HUDEP-2 (cell line): ENCODE results near the gene AMN.

ENCODE experiments used
- DNase-seq, 76 experiments: peaks; one replicate each; lab custom pipeline; 2025; ENCODE audit not compliant: unreplicated experiment in 76 of 76; lab: John Stamatoyannopoulos, UW

AMN gene

DNA sequence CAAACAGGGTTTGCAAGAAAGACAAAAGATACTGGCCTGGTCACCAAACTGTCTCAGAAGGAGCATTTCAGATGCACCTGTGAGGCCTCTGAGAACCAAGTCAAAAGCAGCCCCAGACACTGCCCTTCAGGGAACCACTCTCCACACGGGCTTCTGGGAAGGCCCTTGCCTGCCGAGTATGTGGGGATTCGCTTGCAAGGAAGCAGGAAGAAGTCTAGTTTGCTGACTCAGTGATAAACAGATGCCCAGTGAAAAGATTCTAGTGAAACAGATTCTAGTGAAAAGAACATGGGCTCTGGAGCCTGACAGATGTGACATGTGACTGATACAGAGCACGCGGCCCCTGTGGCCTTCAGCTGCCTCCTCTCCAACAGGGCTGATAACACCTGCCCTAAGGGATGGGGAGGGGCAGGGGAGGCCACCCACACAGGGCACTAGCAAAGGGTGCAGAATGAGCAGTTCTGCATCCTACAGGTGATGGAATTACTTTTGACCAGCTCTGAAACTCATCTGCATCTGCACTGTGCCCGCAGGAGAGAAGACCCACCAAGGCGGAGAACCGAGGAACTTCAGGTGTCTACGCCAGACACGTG, 19.1 kb downstream of the AMN start:
- DNase-seq = peak in 3 of 76 experiments; percentile 10 to 23 (median 21)

GRCh38 chr14:102942069-102942468, 19.6 kb downstream of the AMN start:
- DNase-seq = no peak

DNA sequence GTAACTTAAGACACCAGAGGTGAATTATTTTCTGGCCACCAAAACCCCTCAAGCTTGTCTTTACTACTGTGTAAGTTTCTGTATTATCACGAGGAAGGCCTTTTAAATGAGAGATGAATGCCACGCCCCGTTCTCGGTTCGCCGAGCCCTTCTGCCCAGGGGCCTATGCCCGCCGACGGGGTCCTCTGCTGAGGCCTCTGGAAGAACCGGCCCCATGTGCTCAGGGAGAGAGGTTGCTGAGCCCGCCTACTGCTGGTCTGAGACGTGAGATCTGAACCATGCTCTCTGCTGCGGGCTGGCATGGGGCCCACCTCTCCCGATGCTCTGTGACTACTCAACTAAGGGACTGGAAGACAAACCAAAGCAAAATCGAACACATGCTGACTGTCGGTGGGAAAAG, 21.0 kb downstream of the AMN start:
- no peak for DNase-seq

GRCh38 chr14:102943979-102944378, 21.5 kb downstream of the AMN start:
- no peak for DNase-seq

- no peak for DNase-seq
Measured at GRCh38 chr14:102944448-102945330, 22.2 kb downstream of the AMN start.

DNA sequence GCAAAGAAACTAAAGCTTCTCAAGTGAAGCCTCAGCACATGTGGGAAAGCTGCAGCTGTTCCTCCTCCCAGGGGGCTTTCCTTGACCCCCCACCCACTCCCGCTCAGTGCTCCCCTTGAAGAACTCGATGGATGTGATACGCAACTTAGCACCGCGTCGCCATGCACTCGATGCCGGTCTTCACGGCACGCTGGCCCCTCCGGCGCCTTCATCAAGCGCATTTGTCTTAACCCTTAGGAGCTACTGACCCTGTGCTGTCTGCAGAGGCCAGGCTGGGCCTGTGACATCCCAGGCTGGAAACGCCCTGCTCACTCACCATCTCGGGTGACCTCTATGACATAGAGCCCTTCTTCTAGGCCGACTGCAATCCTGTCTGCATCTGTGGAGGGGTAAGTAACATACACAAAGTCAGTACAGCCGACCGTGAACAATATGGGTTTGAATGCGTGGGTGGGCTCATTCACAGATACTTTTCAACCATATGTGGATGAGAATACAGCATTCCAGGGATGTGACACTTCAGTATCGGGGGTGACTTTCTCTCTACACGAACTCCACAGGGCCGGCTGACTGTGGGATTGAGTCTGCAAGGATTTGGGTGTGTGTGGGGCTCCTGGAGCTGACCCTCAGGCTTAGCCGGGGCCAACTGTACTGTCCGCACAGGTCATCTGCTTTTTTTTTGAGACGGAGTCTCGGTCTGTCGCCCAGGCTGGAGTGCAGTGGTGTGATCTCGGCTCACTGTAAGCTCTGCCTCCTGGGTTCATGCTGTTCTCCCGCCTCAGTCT, 23.1 kb downstream of the AMN start:
- DNase-seq = no peak

GRCh38 chr14:102947321-102948103, 25.0 kb downstream of the AMN start:
- DNase-seq = no peak

DNA sequence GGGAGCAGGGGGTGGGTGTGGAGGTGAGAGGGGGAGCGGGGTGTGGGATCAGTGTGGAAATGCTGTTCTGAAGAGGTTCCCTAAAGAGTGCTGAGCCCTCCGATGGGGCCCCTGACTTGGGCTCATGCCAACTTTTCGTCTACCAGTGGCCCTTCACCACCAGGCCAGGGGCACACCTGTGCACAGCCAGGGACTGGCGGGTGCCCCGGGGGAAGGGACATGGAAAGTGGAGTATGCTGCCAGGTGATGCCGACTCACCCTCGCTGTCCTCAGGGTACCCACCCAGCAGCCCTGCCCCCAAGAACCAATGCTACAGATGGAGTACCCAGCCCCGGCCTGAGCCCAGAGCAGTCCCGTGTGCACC, 26.2 kb downstream of the AMN start:
- no peak for DNase-seq

GRCh38 chr14:102949062-102949800, 26.8 kb downstream of the AMN start:
- no peak for DNase-seq

- no peak for DNase-seq
Measured at GRCh38 chr14:102949801-102950451, 27.5 kb downstream of the AMN start.

DNA sequence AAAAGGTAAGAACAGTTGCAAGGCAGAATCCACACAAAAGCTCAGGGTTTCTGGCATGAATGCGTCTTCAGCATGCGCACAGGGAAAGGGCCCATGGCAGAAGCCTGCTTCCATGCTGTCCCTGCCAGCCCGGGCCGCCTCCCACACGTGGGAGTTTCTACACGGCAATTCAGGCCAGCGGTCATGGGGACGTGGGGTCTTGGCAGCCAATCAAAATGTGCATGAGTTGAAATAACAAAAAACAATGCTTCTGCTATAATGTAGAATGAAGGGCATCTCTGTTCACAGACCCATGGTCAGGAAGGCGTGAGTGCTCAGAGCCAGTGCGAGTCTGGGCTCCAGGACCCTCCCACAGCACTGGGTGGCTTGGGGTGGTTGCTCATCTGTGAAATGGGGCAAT, 28.6 kb downstream of the AMN start:
- no peak for DNase-seq

GRCh38 chr14:102951799-102952198, 29.3 kb downstream of the AMN start:
- no peak for DNase-seq

- no peak for DNase-seq
Measured at GRCh38 chr14:102952276-102952675, 29.8 kb downstream of the AMN start.

DNA sequence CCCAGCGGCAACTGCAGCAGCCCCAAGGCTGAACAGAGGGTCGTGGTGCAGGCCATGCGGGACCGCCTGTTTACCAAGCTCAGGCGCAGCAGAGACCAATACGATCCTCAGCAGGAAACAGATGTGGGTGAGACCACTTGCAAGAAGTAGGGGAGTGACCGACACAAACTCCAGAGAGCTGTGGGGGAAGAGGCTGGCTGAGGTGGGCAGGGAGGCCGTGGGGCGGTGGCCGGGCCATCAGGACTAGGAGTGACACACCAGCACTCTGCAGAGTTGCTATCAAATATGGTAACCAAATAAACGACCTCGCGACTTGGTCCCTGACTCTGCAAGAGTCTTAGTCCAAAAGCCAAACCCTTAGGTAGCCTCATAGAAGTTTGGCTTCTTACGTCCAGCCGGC, 30.6 kb downstream of the AMN start:
- DNase-seq = no peak

- DNase-seq = no peak
Measured at GRCh38 chr14:102954081-102954789, 31.8 kb downstream of the AMN start.

GRCh38 chr14:102955636-102956408, 33.4 kb downstream of the AMN start:
- DNase-seq = no peak

DNA sequence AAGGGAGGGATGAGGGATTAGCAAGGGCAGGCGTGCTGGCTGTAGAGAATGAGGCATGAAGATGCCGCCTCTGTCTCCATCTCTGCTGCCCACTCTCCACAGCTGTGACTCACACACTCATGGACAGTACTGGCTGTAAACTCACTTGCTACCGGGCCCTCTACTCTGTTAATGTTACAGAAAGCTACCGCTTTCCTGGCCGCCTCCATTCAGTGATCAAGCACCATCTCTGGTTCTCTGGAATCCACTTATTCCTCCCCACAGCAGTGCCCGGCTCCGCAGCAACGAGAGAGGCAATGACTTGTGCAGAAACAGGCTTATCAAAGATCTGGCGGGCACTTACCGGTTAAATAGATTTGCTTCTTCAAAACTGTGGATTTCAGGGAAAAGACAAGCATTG, 34.8 kb downstream of the AMN start:
- DNase-seq = no peak

DNA sequence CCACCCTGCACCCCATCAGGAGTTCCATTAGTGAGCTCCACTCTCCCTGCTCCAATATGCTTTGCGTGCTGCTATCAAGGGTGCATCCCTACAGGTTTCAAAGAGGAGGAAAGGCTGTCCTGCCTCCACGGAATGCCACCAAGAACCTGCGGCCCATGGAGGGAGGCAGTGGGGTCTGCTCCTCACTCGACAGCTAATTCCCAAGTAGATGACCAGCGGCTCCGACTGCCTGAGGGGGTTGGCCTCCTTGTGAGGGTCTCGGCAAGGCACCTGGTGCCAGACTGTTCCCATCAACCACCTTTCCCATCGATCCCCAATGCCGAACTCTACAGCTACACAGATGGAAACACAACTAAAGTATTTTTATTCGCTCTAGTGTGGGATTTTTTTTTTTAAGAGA, 36.0 kb downstream of the AMN start:
- DNase-seq = no peak
